ENCODE results near the gene HOXB3.

DNA sequence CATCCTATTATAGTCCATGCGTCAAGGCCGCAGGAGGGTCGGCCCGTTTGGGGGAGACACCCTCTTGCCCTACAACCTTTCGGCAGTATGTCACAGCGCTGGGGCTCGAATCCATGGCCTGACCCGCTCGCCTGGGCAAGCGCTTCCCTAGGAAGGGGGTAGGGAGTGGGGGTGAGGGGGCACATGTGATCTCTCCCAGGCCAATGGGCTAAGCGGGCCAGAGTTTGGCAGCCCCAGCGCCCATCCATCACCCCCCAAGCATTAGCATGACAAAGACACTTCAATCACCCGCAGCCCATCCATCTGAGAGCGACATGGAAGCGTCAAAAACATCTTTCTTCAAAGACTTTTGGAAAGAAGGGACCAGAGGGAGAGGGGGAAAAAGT lies 59.2 kb downstream of the HOXB3 start, which contains the start of gene HOXB1:
- TF ChIP-seq CTCF (IDR thresholded peaks at IDR 0.05) = no peak
- TF ChIP-seq POLR2A (IDR thresholded peaks at IDR 0.05) = no peak
